Erythroblast (primary cell): ENCODE data around the gene LIN54.

Experiments used
- GATA1 ChIP-seq: IDR thresholded peaks from 2 replicates; pipeline ENCODE4 v1.6.1; 2011; ENCODE audit warnings: low read depth, mild to moderate bottlenecking, control low read depth, low read length, moderate library complexity
- POLR2A ChIP-seq: IDR thresholded peaks from 2 replicates; pipeline ENCODE4 v1.6.1; 2011; ENCODE audit warnings: mild to moderate bottlenecking, low read length

DNA sequence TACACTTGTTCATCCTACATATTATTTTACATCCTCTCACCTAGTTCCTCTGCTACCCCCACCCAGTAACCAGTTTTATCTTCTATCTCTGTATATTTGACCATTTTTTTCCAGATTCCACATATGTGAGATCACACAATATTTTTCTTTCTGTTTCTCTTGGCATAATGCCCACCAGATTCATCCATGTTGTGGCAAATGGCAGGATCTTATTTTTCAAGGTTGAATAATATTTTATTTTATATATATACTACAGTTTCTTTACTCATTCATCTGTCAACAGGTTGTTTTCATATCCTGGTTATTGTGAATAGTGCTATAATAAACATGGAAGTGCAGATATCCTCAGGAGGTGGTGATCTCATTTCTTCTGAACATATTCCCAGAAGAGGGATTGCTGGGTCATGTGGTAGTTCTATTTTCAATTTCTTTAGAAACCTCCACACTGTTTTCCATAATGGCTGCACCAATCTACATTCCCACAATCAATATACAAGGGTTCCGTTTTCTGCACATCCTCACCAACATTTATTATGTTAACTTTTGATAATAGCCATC lies 61.9 kb downstream of the LIN54 start:
- TF ChIP-seq POLR2A, result no peak
- no peak for TF ChIP-seq GATA1
